Measurements from ENCODE around the gene HCFC1R1. TPM values are rescaled to one million over a fixed set of nuclear protein-coding genes. Genes with fewer than 3 reads are reported as not detected.
"Not testable (repeated sequence)": the region's sequence is repeated elsewhere in the genome, so short reads cannot be mapped to it uniquely, and the experiment has no call there.

Gene HCFC1R1
- total RNA-seq, 1 experiment from 2014 or later = 61.3 TPM

DNA sequence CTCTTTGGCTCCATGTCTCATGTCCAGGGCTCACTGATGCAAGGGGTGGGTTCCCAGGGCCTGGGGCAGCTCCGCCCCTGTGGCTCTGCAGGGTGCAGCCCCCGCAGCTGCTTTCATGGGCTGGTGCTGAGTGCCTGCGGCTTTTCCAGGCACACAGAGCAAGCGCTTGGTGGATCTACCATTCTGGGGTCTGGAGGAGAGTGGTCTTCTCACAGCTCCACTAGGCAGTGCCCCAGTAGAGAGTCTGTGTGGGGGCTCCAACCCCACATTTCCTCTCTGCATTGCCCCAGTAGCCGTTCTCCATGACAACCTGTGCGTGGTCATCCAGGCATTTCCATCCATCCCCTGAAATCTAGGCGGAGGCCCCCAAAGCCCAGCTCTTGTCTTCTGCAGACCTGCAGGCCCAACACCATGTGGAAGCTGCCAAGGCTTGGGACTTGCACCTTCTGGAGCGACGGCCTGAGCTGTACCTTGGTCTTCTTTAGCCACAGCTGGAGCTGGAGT, 46.9 kb upstream of the HCFC1R1 start:
- Histone ChIP-seq H3K27ac (ENCODE audit: insufficient read length, low read depth, low read length) (no peak overlapping the region), H3K14ac (ENCODE audit: insufficient read depth, low read length) (no peak overlapping the region), H3K18ac (ENCODE audit: insufficient read length, low read depth, low read length) (no peak overlapping the region), H4K91ac (ENCODE audit: insufficient read length, low read depth, low read length) (no peak overlapping the region), H3K4me1 (ENCODE audit: insufficient read depth, low read length) (no peaks in the 10 kb centered on the region; the same call in 1 of the 2 replicates), H3K23me2 (ENCODE audit: insufficient read length, low read depth, low read length, poor library complexity, severe bottlenecking) (no peaks in the 10 kb centered on the region), H2BK12ac (ENCODE audit: insufficient read length, low read depth, low read length) (no peak overlapping the region), H3K56ac (ENCODE audit: insufficient read length, low read depth, low read length) (no peak overlapping the region), H4K5ac (ENCODE audit: insufficient read length, low read depth, low read length) (no peak overlapping the region), H3K9me3 (ENCODE audit: control insufficient read depth, low read depth, low read length) (no peaks in the 10 kb centered on the region), H2AK5ac (ENCODE audit: insufficient read length, low read length) (no peak overlapping the region), H4K8ac (replicated peaks; ENCODE audit: insufficient read length, low read depth, low read length) (no peak overlapping the region), H3T11ph (ENCODE audit: low read length) (no peak overlapping the region), H3K4ac (ENCODE audit: low read depth, low read length) (no peak overlapping the region), H4K20me1 (ENCODE audit: control insufficient read depth, insufficient read depth, insufficient read length) (no peaks in the 10 kb centered on the region), H2BK5ac (ENCODE audit: insufficient read length, low read length) (no peak overlapping the region), H3K23ac (ENCODE audit: insufficient read length, low read depth, low read length) (no peak overlapping the region), H2AFZ (ENCODE audit: low read length) (no peak overlapping the region), H2BK120ac (ENCODE audit: low read depth, low read length, poor library complexity, severe bottlenecking) (no peak overlapping the region), H2BK20ac (ENCODE audit: low read depth, low read length, poor library complexity, severe bottlenecking) (no peak overlapping the region), H2BK15ac (ENCODE audit: low read depth, low read length) (no peak overlapping the region), H3K79me1 (ENCODE audit: insufficient read depth, low read depth, low read length, poor library complexity, severe bottlenecking) (no peaks in the 10 kb centered on the region), H3K4me2 (ENCODE audit: insufficient read depth, insufficient read length, low read length) (no peak overlapping the region), H3K79me2 (ENCODE audit: insufficient read depth, low read length) (no peaks in the 10 kb centered on the region), H3K9ac (ENCODE audit: extremely low read depth, insufficient read length, low read length) (no peak overlapping the region), H3K27me3 (ENCODE audit: insufficient read depth, low read length) (no peaks in the 10 kb centered on the region)
- Mint-ChIP-seq H3K36me3 (ENCODE audit: insufficient read depth in 1 of 3, low read depth in 3 of 3) (no peaks in the 10 kb centered on the region; a peak in 1 of 7 replicates), H3K4me1 (peaks cover 23 to 30% of the 10 kb centered on the region in 2 experiments), H3K27me3 (ENCODE audit: low read depth) (peaks cover 17% of the 10 kb centered on the region), H3K27ac (no peak overlapping the region), H3K9me3 (no peaks in the 10 kb centered on the region), H3K4me3 (no peak overlapping the region)
- WGBS (ENCODE audit: extremely low coverage, insufficient read length, low lambda C conversion rate) = no CpG with 5 or more reads among the region's 9 CpGs
- DNase-seq = no peak
- TF ChIP-seq, protein P1, sequence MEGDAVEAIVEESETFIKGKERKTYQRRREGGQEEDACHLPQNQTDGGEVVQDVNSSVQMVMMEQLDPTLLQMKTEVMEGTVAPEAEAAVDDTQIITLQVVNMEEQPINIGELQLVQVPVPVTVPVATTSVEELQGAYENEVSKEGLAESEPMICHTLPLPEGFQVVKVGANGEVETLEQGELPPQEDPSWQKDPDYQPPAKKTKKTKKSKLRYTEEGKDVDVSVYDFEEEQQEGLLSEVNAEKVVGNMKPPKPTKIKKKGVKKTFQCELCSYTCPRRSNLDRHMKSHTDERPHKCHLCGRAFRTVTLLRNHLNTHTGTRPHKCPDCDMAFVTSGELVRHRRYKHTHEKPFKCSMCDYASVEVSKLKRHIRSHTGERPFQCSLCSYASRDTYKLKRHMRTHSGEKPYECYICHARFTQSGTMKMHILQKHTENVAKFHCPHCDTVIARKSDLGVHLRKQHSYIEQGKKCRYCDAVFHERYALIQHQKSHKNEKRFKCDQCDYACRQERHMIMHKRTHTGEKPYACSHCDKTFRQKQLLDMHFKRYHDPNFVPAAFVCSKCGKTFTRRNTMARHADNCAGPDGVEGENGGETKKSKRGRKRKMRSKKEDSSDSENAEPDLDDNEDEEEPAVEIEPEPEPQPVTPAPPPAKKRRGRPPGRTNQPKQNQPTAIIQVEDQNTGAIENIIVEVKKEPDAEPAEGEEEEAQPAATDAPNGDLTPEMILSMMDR (conservative IDR thresholded peaks at IDR 0.05) = no peak

DNA sequence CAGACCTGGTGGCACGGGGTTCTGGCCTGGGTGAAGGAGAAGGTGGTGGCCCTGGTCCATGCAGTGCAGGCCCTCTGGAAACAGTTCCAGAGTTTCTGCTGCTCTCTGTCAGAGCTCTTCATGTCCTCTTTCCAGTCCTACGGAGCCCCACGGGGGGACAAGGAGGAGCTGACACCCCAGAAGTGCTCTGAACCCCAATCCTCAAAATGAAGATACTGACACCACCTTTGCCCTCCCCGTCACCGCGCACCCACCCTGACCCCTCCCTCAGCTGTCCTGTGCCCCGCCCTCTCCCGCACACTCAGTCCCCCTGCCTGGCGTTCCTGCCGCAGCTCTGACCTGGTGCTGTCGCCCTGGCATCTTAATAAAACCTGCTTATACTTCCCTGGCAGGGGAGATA, 45.4 kb upstream of the HCFC1R1 start:
- H2BK15ac ChIP-seq (ENCODE audit: low read depth, low read length); H3K9me3 ChIP-seq (ENCODE audit: control insufficient read depth, low read depth, low read length); H4K8ac ChIP-seq (replicated peaks; ENCODE audit: insufficient read length, low read depth, low read length); H3K23me2 ChIP-seq (ENCODE audit: insufficient read length, low read depth, low read length, poor library complexity, severe bottlenecking); H3K27ac ChIP-seq (ENCODE audit: insufficient read length, low read depth, low read length); H3K4me3 Mint-ChIP-seq; H3K79me1 ChIP-seq (ENCODE audit: insufficient read depth, low read depth, low read length, poor library complexity, severe bottlenecking); H3K56ac ChIP-seq (ENCODE audit: insufficient read length, low read depth, low read length); H3K4me2 ChIP-seq (ENCODE audit: insufficient read depth, insufficient read length, low read length); DNase-seq; H3K23ac ChIP-seq (ENCODE audit: insufficient read length, low read depth, low read length); H3K4ac ChIP-seq (ENCODE audit: low read depth, low read length); H2BK20ac ChIP-seq (ENCODE audit: low read depth, low read length, poor library complexity, severe bottlenecking); H4K5ac ChIP-seq (ENCODE audit: insufficient read length, low read depth, low read length); H3K14ac ChIP-seq (ENCODE audit: insufficient read depth, low read length); H2BK5ac ChIP-seq (ENCODE audit: insufficient read length, low read length); H2BK12ac ChIP-seq (ENCODE audit: insufficient read length, low read depth, low read length); H3K9me3 Mint-ChIP-seq; H2AK5ac ChIP-seq (ENCODE audit: insufficient read length, low read length); H3K4me1 ChIP-seq (ENCODE audit: insufficient read depth, low read length); H3K18ac ChIP-seq (ENCODE audit: insufficient read length, low read depth, low read length); H3K79me2 ChIP-seq (ENCODE audit: insufficient read depth, low read length); H3K27me3 ChIP-seq (ENCODE audit: insufficient read depth, low read length); H2BK120ac ChIP-seq (ENCODE audit: low read depth, low read length, poor library complexity, severe bottlenecking); H3T11ph ChIP-seq (ENCODE audit: low read length); H3K9ac ChIP-seq (ENCODE audit: extremely low read depth, insufficient read length, low read length); H3K36me3 Mint-ChIP-seq (ENCODE audit: insufficient read depth in 1 of 3, low read depth in 3 of 3); H2AFZ ChIP-seq (ENCODE audit: low read length); H3K27ac Mint-ChIP-seq; H4K91ac ChIP-seq (ENCODE audit: insufficient read length, low read depth, low read length); H4K20me1 ChIP-seq (ENCODE audit: control insufficient read depth, insufficient read depth, insufficient read length): not testable (repeated sequence)
- Mint-ChIP-seq H3K4me1 (peaks cover 23 to 29% of the 10 kb centered on the region in 2 experiments), H3K27me3 (ENCODE audit: low read depth) (peaks cover 15% of the 10 kb centered on the region)
- no CpG with 5 or more reads among the region's 11 CpGs for WGBS (ENCODE audit: extremely low coverage, insufficient read length, low lambda C conversion rate)

All from H9 (cell line).